HepG2 (cell line): ENCODE measurements around the gene DPEP1. TPM values are rescaled to one million over a fixed set of nuclear protein-coding genes. Genes with fewer than 3 reads are reported as not detected.
A peak's percentile ranks its signal among the peaks of the same experiment; 100 is the strongest.

ENCODE experiments used
- AGO1 ChIP-seq: fragments of 200-400 bp; formaldehyde crosslinking; IDR thresholded peaks from 2 replicates; pipeline ENCODE4 v1.6.1; 2017; ENCODE audit warnings: mild to moderate bottlenecking, low read depth, low read length, moderate library complexity; ENCODE audit not compliant: poor library complexity, severe bottlenecking
- AGO2 ChIP-seq: fragments of 200-400 bp; formaldehyde crosslinking; optimal IDR thresholded peaks from 2 replicates; pipeline ENCODE3; 2017; ENCODE audit warnings: mild to moderate bottlenecking, low read depth, low read length, moderate library complexity
- ATF7 ChIP-seq, 2 experiments: fragments of 450-650 bp in 1 of 2; sonication (generic) in 1 of 2; formaldehyde crosslinking in 1 of 2; IDR thresholded peaks; 2 replicates each; pipeline versions ENCODE4 v1.4.0 to v1.6.1; 2016 to 2020; ENCODE audit warnings: antibody characterized with exemption in 1 of 2, mild to moderate bottlenecking in 1 of 2, missing genetic modification reagents in 1 of 2
- DRAP1 ChIP-seq: IDR thresholded peaks from 2 replicates; pipeline ENCODE4 v1.6.1; 2016; ENCODE audit warnings: missing genetic modification reagents, missing compliant biosample characterization
- EHMT2 ChIP-seq: fragments of 200-600 bp; sonication (generic); IDR thresholded peaks from 2 replicates; pipeline ENCODE4 v1.7.0; 2017; ENCODE audit warnings: antibody characterized with exemption, low read depth, low read length, borderline replicate concordance
- FOSL1 ChIP-seq: sonication (generic); formaldehyde crosslinking; IDR thresholded peaks from 2 replicates; pipeline ENCODE4 v1.9.0; 2021; ENCODE audit warnings: missing genetic modification reagents, borderline replicate concordance
- FOXA1 ChIP-seq, 2 experiments: fragments of 450-650 bp in 1 of 2; sonication (generic) in 1 of 2; formaldehyde crosslinking in 1 of 2; IDR thresholded peaks; 2 replicates each; pipeline versions ENCODE4 v1.4.0 to v1.6.1; 2016 to 2020; ENCODE audit warnings: missing genetic modification reagents in 1 of 2
- ISX ChIP-seq: sonication (generic); formaldehyde crosslinking; conservative IDR thresholded peaks from 2 replicates; pipeline ENCODE4 v1.5.0; 2020; ENCODE audit warnings: missing genetic modification reagents
- JUNB ChIP-seq: sonication (generic); formaldehyde crosslinking; IDR thresholded peaks from 2 replicates; pipeline ENCODE4 v1.8.0; 2022; ENCODE audit warnings: missing genetic modification reagents, mild to moderate bottlenecking, borderline replicate concordance
- MEIS2 ChIP-seq: sonication (generic); formaldehyde crosslinking; IDR thresholded peaks from 2 replicates; pipeline ENCODE4 v1.9.0; 2021; ENCODE audit warnings: mild to moderate bottlenecking, missing genetic modification reagents
- NCOR1 ChIP-seq: fragments of 200-600 bp; sonication (generic); IDR thresholded peaks from 2 replicates; pipeline ENCODE4 v1.7.0; 2017; ENCODE audit warnings: antibody characterized with exemption, low read length, borderline replicate concordance
- NFATC3 ChIP-seq: sonication (generic); formaldehyde crosslinking; IDR thresholded peaks from 2 replicates; pipeline ENCODE4 v1.5.1; 2020; ENCODE audit warnings: mild to moderate bottlenecking, missing genetic modification reagents
- NKX3-1 ChIP-seq: sonication (generic); formaldehyde crosslinking; IDR thresholded peaks from 2 replicates; pipeline ENCODE4 v1.5.0; 2020; ENCODE audit warnings: missing genetic modification reagents
- PAXIP1 ChIP-seq: sonication (generic); formaldehyde crosslinking; conservative IDR thresholded peaks from 2 replicates; pipeline ENCODE4 v1.4.0; 2020; ENCODE audit warnings: mild to moderate bottlenecking, missing genetic modification reagents, moderate library complexity
- POLR2AphosphoS2 ChIP-seq: IDR thresholded peaks from 2 replicates; pipeline ENCODE4 v1.6.1; 2011; ENCODE audit warnings: low read depth, low read length, improper control_type of control experiment
- PTBP1 ChIP-seq: fragments of 200-400 bp; formaldehyde crosslinking; IDR thresholded peaks from 2 replicates; pipeline ENCODE4 v1.6.1; 2018; ENCODE audit warnings: low read length, low read depth; ENCODE audit not compliant: poor library complexity, severe bottlenecking
- SALL1 ChIP-seq: sonication (generic); formaldehyde crosslinking; IDR thresholded peaks from 2 replicates; pipeline ENCODE4 v1.8.0; 2022; ENCODE audit warnings: mild to moderate bottlenecking, missing genetic modification reagents
- SMARCC2 ChIP-seq: fragments of 450-650 bp; IDR thresholded peaks from 2 replicates; pipeline ENCODE4 v1.6.1; 2017; ENCODE audit warnings: antibody characterized with exemption, mild to moderate bottlenecking
- TAF15 ChIP-seq: fragments of 200-400 bp; formaldehyde crosslinking; IDR thresholded peaks from one replicate; pipeline ENCODE4 v1.6.1; 2018; ENCODE audit warnings: mild to moderate bottlenecking, low read depth, low read length; ENCODE audit not compliant: poor library complexity, severe bottlenecking
- U2AF2 ChIP-seq: fragments of 200-400 bp; formaldehyde crosslinking; IDR thresholded peaks from 2 replicates; pipeline ENCODE4 v1.6.1; 2017; ENCODE audit warnings: low read depth, mild to moderate bottlenecking, low read length
- ZBTB21 ChIP-seq: sonication (generic); formaldehyde crosslinking; IDR thresholded peaks from 2 replicates; pipeline ENCODE4 v1.4.0; 2020; ENCODE audit warnings: missing genetic modification reagents
- ZNF253 ChIP-seq: sonication (generic); formaldehyde crosslinking; IDR thresholded peaks from 2 replicates; pipeline ENCODE4 v1.8.0; 2022; ENCODE audit warnings: mild to moderate bottlenecking, missing genetic modification reagents, borderline replicate concordance
- ZNF580 ChIP-seq: IDR thresholded peaks from 2 replicates; pipeline ENCODE4 v1.6.1; 2016; ENCODE audit warnings: low read depth, borderline replicate concordance
- ZNF607 ChIP-seq: sonication (generic); formaldehyde crosslinking; IDR thresholded peaks from 2 replicates; pipeline ENCODE4 v1.5.1; 2020; ENCODE audit warnings: missing genetic modification reagents, mild to moderate bottlenecking, borderline replicate concordance
- ZNF652 ChIP-seq: IDR thresholded peaks from 2 replicates; pipeline ENCODE4 v1.6.1; 2016; ENCODE audit warnings: low read depth, borderline replicate concordance
- polyA plus RNA-seq, 8 experiments: library from polyadenylated mRNA; depleted of rRNA in 3 of 8; stranded (reverse) in 7 of 8; unstranded in 1 of 8; fragments of >200 nt; fragmentation: Illumina TruSeq in 4 of 8; extraction: Trizol in 4 of 8; gene quantifications; 2 replicates each; pipeline versions ENCODE4 v1.2.1 to v1.2.3, GENCODE V29; 2011 to 2016; ENCODE audit warnings: low read depth in 4 of 8, missing spikeins in 1 of 8, mixed read lengths in 1 of 8; ENCODE audit not compliant: insufficient read depth in 1 of 8
- total RNA-seq, 5 experiments: library from RNA; depleted of rRNA; stranded (reverse); fragments of >200 nt; fragmentation: Illumina TruSeq; extraction: Trizol; gene quantifications; 2 replicates each; pipeline ENCODE4 v1.2.3, GENCODE V29; 2016; ENCODE audit warnings: low read depth in 1 of 5

The DPEP1 gene
- total and polyA plus RNA-seq, 2 of the 13 experiments (the other 11 are each of a cell fraction or from before 2014, with no cell fraction given), result 37.6 to 52.2 TPM

GRCh38 chr16:89565506-89566372 is 47.7 kb upstream of the DPEP1 start (continued):
- TF ChIP-seq ISX (CRISPR knock-in tag) (0 out of 2 replicates have a peak, but pooled peaks have one; percentile 39), TAF15 (peak; percentile 42), SALL1 (CRISPR knock-in tag) (peak; percentile 58; the same call in 1 of the 2 replicates), ZNF652 (CRISPR knock-in tag) (no peak), ZNF253 (CRISPR knock-in tag) (no peak), JUNB (CRISPR knock-in tag) (no peak), EHMT2 (no peak), NFATC3 (CRISPR knock-in tag) (peak; percentile 34; the same call in 1 of the 2 replicates), SMARCC2 (no peak), FOSL1 (CRISPR knock-in tag) (peak; percentile 36; the same call in 1 of the 2 replicates), ATF7 (IDR thresholded peaks at IDR 0.05) (no peak), ATF7 (CRISPR knock-in tag; IDR thresholded peaks at IDR 0.05) (no peak), ZBTB21 (CRISPR knock-in tag) (no peak), ZNF580 (CRISPR knock-in tag) (no peak; the same call in 1 of the 2 replicates), DRAP1 (CRISPR knock-in tag) (no peak), AGO2 (peak; percentile 100), ZNF607 (CRISPR knock-in tag) (no peak; the same call in 1 of the 2 replicates), U2AF2 (no peak), MEIS2 (CRISPR knock-in tag) (no peak; the same call in 1 of the 2 replicates), PAXIP1 (no peak; the same call in 1 of the 2 replicates), NKX3-1 (0 out of 2 replicates have a peak, but pooled peaks have one; percentile 71), POLR2AphosphoS2 (peak; percentile 81; the same call in 1 of the 2 replicates), FOXA1 (IDR thresholded peaks at IDR 0.05) (no peak), FOXA1 (CRISPR knock-in tag; IDR thresholded peaks at IDR 0.05) (0 out of 2 replicates have a peak, but pooled peaks have one; percentile 6), NCOR1 (no peak), PTBP1 (peak; percentile 87), AGO1 (peak; percentile 100)
